Occipital lobe (tissue), 2 donors: ENCODE data around the gene RFESD. TPM values are rescaled to one million over a fixed set of nuclear protein-coding genes. Genes with fewer than 3 reads are reported as not detected.
"Not testable (repeated sequence)": the region's sequence is repeated elsewhere in the genome, so short reads cannot be mapped to it uniquely, and the experiment has no call there.

Experiments used
- DNase-seq: peaks from one replicate; lab custom pipeline; 2025; lab: John Stamatoyannopoulos, UW
- total RNA-seq: library from RNA; depleted of rRNA; stranded (reverse); fragments of >200 nt; gene quantifications from one replicate; pipeline ENCODE4 v1.2.3, GENCODE V29; 2014

RFESD gene
- total RNA-seq, 1 donor from 2014 or later: 1.4 TPM

DNA sequence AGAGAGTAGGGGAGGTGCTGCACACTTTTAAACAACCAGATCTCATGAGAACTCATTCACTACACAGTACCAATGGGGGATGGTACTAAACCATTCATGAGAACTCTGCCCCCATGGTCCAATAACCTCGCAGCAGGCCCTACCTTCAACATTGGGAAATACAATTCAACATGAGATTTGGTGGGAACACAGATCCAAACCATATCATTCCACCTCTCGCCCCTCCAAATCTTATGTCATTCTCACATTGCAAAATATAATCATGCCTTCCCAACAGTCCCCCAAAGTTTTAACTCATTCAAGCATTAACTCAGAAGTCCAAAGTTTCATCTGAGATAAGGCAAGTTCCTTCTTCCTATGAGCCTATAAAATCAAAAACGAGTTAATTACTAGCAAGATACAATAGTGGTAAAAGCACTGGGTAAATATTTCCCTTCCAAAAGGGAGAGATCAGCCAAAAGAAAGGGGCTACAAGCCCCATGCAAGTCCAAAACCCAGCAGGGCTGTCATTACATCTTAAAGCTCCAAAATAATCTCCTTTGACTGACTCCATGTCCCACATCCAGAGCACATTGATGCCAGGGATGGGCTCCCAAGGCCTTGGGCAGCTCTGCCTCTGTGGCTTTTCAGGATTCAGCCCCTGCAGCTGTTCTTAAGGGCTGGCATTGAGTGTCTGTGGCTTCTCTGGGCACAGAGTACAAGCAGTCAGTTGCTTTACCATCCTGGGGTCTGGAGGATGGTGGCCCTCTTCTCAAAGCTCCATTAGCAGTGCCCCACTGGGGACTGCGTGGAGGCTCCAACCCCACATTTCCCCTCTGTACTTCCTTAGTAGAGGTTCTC lies 18.4 kb upstream of the RFESD start:
- DNase-seq: no peak

DNA sequence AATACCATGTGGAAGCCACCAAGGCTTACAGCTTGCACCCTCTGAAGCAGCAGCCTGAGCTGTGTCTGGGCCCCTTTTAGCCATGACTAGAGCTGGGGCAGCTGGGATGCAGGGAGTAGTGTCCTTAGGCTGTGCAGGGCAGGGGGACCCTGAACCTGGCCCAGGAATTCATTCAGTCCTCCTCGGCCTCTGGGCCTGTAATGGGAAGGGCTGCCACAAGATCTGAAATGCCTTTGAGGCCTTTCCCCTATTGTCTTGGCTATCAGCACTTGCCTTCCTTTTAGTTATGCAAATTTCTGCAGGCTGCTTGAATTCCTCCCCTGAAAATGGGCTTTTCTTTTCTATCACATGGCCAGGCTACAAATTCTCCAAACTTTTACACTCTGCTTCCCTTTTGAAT lies 17.6 kb upstream of the RFESD start:
- no peak for DNase-seq

DNA sequence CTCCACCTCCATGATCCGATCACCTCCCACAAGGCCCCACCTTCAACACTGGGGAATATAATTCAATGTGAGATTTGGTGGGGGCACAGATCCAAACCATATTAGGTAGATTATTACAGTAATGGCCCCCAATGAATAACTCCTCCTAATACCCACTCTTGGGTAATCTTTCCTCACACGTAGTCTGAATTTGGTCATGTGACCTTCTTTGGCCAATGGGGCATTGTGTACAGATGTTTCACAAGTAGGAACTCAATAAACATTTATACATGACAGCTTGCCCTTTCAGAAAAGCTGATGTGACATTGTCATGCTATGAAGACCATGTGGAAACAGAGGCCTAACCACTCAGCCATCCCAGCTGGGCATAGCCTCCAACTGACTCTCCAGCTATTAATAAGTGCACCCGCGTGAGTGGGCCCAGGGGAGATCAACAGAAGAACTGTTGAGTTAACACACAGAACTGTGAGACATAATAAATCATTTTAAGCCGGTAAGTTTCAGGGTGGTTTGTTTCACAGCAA lies 16.1 kb upstream of the RFESD start:
- DNase-seq: no peak

DNA sequence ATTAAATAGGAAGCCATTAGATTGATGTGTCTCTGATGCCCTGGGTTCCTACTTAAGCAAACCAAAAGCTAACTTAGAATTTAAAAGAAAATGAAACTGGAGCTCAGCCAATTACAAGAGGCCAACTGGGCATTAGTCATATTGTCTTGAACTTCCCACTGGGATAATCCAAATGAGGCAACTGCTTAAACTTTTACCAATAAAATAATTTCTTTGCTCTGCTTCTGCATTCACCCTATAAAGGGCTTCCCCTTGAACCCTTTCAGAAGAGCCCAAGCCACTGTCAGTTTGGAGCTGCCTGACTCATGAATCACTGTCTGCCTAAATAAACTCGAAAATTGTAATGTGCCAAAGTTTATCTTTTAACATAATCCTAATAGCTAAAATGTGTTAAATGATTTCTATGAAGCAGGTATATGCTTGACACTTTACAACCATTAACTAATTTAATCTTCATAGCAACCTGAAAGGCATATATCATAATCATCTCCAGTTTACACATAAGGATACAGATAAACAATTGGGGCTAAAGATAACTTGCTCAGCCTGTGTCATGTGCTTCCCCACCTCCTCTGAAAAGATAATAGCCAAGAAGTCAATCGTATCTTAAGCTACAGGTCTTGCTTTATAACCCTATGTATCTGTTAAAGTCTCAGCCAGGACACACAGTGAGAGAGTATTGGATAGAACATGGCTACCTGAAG lies 15.2 kb upstream of the RFESD start:
- no peak for DNase-seq

DNA sequence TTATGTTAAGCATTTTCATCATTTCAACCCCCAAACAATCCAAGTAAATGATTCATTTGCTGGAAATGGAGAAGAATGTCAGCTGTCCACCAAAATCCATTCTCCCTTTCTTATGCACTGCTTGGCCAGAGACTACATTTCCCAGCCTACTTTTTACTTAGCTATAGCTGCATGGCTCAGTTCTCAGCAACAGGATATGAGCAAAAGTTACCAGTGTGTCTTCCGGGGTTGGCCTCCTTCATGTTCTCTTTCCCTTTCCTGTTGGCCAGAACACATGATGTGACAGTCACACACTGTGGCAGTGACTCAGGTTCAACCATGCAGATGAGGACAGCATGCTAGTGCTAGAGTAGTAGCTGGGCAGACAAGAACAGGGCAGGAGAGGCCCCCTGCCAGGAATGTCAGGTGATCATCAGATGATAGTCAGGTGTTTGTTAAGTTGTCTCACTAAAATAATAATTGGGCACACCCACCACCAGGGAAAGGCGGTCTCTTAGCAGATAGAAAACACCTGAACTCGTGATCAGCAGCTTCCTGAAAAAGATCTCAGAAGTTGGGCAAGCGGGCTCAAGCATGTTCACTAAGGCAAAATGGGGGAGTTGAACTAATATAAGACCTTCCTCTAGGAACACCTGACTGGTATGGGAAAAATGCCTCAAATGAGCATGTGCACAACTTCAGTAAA lies 14.4 kb upstream of the RFESD start:
- no peak for DNase-seq

DNA sequence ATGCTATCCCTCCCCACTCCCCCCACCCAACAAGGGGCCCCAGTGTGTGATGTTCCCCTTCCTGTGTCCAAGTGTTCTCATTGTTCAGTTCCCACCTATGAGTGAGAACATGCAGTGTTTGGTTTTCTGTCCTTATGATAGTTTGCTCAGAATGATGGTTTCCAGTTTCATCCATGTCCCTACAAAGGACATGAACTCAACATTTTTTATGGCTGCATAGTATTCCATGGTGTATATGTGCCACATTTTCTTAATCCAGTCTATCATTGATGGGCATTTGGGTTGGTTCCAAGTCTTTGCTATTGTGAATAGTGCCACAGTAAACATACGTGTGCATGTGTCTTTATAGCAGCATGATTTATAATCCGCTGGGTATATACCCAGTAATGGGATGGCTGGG lies 13.6 kb upstream of the RFESD start:
- not testable (repeated sequence) for DNase-seq

DNA sequence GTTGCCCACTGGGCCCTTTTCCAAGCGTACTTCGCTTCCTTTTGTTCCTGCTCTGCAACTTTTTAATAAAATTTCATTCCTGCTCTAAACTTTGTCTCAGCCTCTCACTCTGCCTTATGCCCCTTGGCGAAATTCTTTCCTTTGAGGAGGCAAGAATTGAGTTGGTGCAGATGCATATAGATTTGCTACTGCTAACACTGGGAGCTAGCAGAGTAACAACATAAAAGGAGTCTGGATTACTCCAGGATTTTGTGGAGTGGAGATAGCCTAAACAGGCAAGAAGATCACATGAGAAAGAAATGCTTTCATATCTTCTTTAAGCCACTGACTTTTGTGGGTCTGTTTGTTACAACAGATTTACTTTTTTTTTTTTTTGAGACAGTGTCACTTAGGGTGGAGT lies 12.9 kb upstream of the RFESD start:
- DNase-seq: no peak

DNA sequence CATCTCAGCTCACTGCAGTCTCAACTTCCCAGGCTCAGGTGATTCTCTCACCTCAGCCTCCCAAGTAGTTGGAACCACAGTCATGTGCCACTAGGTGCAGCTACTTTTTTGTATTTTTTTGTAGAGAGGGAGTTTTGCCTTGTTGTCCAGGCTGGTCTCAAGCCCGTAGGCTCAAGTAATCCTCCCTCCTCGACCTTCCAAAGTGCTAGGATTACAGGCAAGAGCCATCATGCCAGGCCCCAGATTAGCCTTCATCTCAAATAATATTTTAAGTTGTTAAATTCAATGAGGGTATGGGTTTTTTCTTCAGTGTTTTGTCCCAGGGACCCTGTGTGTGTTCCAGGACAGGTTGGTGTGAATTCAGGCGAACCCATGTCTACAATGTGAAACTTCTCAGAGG lies 12.5 kb upstream of the RFESD start:
- no peak for DNase-seq

DNA sequence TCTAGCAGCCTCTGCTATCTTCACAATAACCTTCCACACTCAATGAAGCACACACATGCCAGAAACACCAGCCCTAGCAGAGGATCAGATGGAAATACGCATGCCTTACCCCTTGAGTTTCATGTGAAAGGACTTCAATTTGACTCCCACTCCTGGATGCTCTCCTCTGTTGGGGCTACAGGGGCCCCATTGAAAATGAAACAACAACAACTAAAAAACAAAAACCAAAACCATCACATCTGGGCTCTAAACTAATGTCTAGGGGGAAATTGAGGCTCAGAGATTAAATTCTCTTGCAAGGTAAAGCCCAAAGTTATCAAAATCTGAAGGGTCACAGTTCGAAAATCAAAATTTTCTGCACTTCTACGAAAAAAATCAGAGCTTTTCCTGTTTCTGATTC lies 7.9 kb upstream of the RFESD start:
- DNase-seq: no peak

DNA sequence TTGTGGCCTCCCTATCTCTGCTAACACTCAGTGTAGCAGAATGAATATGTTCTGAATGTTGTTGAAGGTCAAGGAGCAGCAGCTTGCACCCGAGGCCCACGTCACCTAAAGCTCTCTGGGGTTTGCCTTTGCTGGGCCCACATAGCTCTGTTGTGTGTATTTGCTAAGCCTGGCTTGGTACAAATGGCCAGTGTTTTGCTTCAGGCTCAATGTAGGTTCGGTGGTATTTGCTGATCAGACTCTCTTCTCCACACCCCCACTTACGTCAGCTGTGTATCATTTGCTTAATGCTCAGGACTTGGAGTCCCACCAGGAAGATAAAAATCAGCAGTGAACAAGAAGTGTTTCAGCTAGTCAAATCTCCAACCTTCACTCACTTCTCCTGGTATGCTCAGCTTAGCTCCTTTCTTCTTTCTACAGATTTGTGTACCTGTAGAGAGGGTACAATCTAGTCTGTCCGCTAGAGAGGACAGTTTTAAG lies 4.8 kb upstream of the RFESD start:
- no peak for DNase-seq

DNA sequence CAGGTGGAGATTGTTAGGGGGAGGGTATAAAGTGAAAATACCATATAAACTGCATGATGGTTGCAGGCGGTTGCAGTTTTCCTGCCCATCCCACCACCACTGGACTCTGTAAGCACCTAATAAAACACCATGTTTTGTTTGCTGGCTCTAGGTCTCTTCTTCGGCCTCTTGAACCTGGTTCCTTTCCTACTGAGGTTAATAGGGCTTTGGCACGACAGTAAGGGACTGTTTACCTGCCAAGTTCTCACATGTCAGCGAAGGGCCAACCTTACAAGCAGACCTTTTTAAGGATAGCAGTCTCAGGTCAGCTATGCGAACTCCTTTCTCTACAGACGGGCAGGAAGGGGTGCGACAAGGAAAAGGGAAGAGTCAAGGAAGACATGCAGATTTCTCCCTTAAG lies 3.4 kb upstream of the RFESD start:
- no peak for DNase-seq

DNA sequence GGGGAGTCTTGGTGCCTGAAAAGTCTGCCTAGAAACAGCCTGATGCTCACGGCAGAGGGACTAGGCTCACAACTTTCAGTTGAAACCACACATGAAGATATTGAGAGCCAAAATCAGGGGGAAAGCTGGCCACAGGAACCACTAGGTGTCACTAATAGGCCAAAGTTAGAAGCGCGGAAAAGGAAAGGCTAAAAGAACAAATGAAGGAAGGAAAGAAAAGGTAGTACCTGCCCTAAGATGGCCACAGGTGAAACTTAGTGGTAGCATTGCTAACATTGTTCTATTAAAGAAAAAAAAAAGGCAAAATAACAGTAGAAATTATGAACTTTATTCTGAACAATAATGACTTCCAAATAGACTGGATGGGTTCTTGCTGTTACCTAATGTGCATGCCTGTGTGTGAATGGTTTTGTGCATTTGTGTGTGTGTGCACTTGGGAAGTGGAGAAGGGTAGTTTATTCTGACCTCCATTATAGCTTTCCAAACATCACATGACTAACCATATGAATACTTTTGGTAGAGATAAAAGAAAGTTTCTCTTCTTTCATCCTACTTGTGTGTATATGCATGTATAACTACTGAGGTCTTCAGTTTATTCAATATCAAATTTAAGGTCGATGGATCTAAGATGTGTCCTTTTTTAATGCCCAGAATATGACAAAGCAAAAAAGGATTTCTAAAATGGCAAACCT lies 2.1 kb upstream of the RFESD start:
- DNase-seq: no peak

DNA sequence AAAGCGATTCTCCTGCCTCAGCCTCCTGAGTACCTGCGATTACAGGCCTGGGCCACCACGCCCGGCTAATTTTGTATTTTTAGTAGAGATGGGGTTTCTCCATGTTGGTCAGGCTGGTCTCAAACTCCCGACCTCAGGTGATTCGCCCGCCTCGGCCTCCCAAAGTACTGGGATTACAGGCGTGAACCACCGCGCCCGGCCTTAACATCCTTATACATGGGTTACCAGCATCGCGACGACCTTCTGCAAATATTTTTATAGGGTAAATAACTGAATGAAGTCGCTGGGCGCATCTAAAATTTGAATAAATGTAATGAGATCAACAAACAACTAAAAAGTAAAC lies 380 bp upstream of the RFESD start:
- DNase-seq: not testable (repeated sequence)

DNA sequence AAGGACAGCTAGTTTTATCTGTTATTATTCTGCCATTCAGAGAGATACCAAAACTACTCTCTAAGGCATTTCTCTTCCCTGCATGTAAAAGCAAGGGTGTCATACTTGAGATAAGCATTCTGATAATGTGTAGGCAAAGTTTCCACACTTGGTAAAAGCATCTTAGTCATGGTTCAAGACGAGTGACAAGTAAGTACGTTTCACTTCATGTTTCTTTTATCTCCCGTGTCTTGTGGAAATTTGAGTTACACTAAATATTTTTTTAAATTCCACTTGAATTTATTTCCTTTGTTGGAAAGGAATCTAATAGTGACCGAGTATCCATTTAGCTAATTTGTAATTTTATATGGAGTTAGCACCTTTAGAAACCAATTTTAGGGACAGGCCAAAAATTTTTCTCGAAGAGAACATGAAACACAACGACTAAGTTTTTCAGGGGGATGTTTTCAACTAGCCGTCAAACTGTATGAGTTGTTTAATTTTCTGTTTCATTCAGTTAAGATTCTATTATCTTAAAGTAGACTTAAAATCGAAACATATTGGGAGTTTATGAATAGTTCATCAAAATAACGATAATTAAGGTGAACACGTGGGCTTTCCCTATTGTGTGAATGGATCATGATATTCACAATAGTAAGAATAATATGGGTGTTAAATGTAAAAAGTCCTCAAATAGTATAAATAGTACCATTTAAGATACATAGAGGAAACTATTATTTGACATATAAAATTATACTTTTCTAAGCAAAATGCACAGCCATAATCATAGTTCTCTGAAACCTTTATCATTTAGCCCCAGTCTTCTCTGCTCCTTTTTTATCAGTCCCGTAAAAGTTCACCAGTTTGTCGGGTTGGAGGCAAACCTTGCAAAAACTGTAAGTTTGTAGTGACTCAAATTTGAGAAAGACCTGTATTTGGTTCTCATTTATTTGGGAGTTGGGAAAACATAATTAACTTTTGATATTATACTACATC lies 1.6 kb downstream of the RFESD start:
- no peak for DNase-seq

DNA sequence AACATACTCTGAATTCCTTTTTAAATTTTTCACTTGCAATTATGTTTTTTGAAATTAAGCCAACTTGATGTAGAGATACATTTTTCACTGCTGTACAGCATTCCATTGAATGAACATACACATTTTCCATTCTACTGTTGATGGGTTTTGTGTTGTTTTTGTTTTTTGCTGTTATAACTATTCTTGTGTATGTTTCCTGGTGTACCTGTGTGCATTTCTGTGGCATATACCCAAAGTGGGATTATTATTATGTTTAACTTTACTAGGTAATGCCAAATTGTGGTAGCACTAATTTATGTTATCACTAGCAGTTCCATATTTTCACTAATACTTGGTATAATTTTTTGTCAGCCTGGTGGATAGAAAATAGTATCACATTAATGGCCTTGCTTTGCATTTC lies 2.7 kb downstream of the RFESD start:
- no peak for DNase-seq

DNA sequence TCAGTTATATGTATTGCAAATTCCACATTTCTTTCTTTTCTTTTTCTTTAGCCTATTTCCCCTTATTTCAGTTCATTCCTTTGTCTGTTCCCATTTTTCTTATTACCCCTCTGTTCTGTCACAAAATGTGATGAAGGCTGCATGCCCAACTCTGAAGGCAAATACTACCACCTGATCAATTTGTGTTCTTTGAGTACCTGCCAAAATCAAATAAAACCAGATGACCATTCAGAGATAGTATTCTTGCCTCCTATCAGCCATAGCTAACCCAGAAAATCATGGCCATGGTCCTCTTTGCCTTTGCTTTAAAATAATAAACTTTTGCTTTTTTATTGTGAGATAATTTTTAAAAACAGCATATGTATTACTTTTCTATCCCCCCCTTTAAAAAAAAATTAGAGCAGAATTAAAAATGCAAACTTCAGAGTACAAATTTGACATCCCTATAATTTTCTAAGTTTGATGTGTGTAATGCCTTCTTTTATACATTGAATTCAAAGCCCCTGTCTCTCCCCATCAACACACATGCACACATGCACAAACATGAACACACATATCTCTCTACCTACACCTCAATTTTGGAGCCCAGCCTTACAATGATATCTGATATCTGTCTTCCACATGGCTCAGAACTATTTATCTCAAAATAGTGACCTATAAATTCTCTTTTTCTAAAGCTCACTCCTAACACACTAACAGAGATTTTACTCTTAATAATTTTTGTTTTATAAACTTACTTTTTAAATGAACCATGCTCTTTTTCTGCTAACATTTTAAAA lies 3.5 kb downstream of the RFESD start:
- no peak for DNase-seq

DNA sequence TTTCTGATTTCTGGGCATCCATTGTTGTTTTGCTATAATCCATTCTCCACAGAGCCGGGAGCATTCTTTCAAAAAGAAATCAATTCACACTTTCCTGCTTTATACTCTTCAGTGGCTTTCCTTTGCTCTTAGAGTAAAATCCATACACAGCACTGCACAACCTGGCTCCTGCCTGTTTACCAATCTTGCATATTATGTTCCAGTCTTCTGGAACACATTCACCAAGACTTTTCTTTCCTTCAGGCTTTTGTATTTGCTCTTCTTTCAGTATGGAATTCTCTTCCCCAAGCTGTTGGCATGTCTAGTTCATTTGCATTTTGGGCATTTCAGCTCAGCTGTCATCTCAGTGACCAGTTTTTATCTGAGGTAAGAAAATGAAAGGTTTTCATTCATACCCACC lies 6.3 kb downstream of the RFESD start:
- DNase-seq: no peak

DNA sequence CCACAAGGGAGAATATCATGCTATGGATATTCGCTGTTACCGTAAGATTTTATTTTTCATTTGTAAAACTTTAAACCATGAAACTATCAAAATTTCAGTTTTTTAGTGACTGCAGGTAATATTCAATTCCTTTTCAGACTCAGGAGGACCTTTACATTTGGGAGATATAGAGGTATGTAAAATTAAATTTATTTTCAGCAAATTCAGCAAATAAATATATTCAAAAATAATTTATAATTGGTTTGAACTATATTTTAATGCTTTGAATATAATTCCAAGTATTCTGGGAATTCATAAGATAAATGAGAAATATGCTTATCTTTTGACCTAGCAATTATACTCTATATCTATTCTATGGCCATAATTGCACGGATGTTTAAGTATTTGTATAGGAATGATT lies 7.6 kb downstream of the RFESD start:
- no peak for DNase-seq

DNA sequence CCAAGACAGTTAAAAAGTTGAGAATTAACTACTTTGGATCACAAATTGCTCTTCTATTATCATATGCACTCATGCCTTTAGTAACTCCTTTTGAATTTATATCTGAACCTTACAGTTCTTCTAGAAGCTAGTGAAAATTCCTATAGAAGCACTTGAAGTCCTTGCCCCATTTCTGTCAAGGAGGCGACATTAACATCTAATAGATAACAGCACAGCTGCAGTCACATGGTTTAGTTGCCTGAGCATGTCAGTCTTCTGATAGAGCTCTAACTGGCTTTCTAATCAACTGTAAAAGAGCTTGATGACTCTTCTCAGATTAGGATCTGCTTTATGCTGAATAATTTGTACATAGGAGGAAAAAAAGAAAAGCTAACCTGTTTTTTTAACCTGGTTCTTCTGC lies 9.0 kb downstream of the RFESD start:
- no peak for DNase-seq

DNA sequence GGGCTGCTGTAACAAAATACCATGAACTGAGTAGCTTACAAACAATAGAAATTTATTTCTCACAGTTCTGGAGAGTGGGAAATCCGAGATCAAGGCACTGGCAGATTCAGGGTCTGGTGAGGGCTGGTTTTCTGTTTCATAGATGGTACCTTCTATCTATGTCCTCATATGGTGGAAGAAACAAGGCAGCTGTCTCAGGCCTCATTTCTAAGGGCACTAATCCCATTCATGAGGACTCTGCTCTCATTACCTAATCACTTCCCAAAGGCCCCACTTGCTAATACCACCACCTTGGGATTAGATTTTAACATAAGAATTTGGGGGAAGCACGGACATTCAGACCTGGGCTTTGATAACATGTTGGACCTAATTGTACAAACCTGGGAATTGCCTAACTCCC lies 13.5 kb downstream of the RFESD start:
- no peak for DNase-seq
